Gastrocnemius medialis (tissue), 4 donors: Measurements from ENCODE around the gene AADACL4. TPM values are rescaled to one million over a fixed set of nuclear protein-coding genes. Genes with fewer than 3 reads are reported as not detected.

Experiments
- ATAC-seq, 2 donors: fragments of 150-250 bp; one replicate each; pipeline ENCODE4 v1.9.1; 2016
- DNase-seq, 2 donors: peaks; one replicate each; pipeline ENCODE4 v3.0.0-alpha.2; 2019
- H3K27ac ChIP-seq, 4 donors: fragments of 200-600 bp; sonication (generic); 1 replicate in 1 of 4; 2 replicates in 3 of 4; pipeline ENCODE4 v1.5.1; 2016 to 2018; ENCODE audit warnings: mild to moderate bottlenecking in 2 of 4, moderate library complexity in 1 of 4
- H3K27me3 ChIP-seq, 3 donors: fragments of 200-600 bp; sonication (generic) in 2 of 3; 1 replicate in 1 of 3; 2 replicates in 2 of 3; pipeline versions ENCODE4 v1.5.1 to v1.6.0; 2016 to 2019; ENCODE audit warnings: mild to moderate bottlenecking in 1 of 3, moderate library complexity in 1 of 3
- H3K36me3 ChIP-seq, 2 donors: fragments of 200-600 bp; sonication (generic) in 1 of 2; one replicate each; pipeline ENCODE4 v1.5.1; 2017 to 2018
- H3K4me1 ChIP-seq, 2 donors: fragments of 200-600 bp; sonication (generic) in 1 of 2; one replicate each; pipeline ENCODE4 v1.5.1; 2016 to 2017; ENCODE audit warnings: mild to moderate bottlenecking in 2 of 2
- H3K4me3 ChIP-seq, 4 donors: fragments of 200-600 bp; sonication (generic) in 3 of 4; 1 replicate in 1 of 4; 2 replicates in 3 of 4; pipeline ENCODE4 v1.5.1; 2016 to 2019; ENCODE audit warnings: mild to moderate bottlenecking in 2 of 4
- H3K9me3 ChIP-seq, 3 donors: fragments of 200-600 bp; sonication (generic) in 2 of 3; 1 replicate in 1 of 3; 2 replicates in 2 of 3; pipeline ENCODE4 v1.5.1; 2016 to 2019
- POLR2A ChIP-seq, 2 donors: fragments of 450-650 bp; IDR thresholded peaks; one replicate each; pipeline ENCODE4 v1.6.1; 2017; ENCODE audit warnings: antibody characterized with exemption in 2 of 2, mild to moderate bottlenecking in 2 of 2, moderate library complexity in 2 of 2
- in situ Hi-C, 4 donors: fragments of 200-750 bp; cut with MboI; loops; one replicate each; pipeline versions ENCODE4 v1.15.0 to v1.8.0; 2017; ENCODE audit warnings: low sequenced_read_pairs in 4 of 4
- intact Hi-C: fragments of 100-400 bp; cut with DNase I; formaldehyde crosslinking; loops from one replicate; pipeline ENCODE4 v1.15.1; 2023; ENCODE audit warnings: low total_unique reads
- total RNA-seq, 4 donors: library from RNA; depleted of rRNA; stranded (reverse); fragments of >200 nt; gene quantifications; one replicate each; pipeline versions ENCODE4 v1.1.0 to v1.2.3, GENCODE V29; 2016
- TF ChIP-seq, protein P1 (sequence below), 5 experiments: fragments of 450-650 bp in 3 of 5; fragments of 200-600 bp in 2 of 5; sonication (generic) in 2 of 5; IDR thresholded peaks in 4 of 5; conservative IDR thresholded peaks in 1 of 5; 1 replicate in 4 of 5; 2 replicates in 1 of 5; pipeline ENCODE4 v1.5.1; 2016 to 2019; ENCODE audit warnings: antibody characterized with exemption in 5 of 5, mild to moderate bottlenecking in 3 of 5, moderate library complexity in 3 of 5

Gene AADACL4
- total RNA-seq, 4 donors from 2014 or later, result not detected

DNA sequence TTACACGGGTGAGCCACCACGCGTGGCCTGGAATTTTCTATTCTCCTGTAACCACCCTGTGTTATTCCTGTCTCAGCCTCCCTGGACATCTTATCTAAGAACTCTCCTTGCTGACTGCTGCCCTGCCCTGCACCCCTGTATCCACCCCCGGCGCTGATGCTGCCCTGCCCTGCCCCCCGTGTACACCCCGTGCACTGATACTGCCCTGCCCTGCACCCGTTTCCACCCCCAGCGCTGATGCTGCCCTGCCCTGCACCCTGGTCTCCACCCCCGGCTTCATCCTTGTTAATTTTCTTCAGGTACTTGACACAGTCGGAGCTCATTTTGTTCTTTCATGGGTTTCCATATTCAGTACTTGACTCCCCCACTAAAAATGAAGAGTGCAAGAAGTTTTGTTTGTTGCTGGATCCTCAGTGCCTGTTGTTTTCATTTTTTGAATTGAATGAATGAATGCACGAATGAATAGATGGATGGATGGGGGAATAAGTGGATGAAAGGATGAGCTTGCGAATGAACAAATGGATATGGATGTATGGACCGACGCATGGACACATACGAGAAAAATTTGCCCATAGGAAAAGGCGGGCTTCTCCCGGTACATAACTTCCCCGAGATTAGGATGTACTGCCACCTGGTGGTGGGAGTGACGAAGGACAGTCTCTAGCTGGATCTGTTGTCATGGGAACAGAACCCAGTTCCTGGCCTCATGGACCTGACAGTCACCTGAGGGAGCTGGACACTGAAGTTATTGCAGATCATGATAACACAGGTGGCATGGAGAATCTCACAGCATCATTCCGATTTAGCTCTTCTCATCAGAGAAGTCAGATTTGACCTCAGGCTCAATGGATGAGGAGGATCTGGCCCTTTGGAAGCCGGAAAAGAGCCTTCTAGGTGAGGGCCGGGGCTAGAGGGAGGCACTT is 14.9 kb downstream of the AADACL4 start:
- in situ Hi-C loops, result loop anchor here in 2 of 4 donors (5.0 to 10.0 kb wide), 2 partner anchors 341 to 344 kb away; no protein-coding TSS in a partner anchor
- TF ChIP-seq POLR2A (IDR thresholded peaks at IDR 0.05), result no peak
- TF ChIP-seq, protein P1, sequence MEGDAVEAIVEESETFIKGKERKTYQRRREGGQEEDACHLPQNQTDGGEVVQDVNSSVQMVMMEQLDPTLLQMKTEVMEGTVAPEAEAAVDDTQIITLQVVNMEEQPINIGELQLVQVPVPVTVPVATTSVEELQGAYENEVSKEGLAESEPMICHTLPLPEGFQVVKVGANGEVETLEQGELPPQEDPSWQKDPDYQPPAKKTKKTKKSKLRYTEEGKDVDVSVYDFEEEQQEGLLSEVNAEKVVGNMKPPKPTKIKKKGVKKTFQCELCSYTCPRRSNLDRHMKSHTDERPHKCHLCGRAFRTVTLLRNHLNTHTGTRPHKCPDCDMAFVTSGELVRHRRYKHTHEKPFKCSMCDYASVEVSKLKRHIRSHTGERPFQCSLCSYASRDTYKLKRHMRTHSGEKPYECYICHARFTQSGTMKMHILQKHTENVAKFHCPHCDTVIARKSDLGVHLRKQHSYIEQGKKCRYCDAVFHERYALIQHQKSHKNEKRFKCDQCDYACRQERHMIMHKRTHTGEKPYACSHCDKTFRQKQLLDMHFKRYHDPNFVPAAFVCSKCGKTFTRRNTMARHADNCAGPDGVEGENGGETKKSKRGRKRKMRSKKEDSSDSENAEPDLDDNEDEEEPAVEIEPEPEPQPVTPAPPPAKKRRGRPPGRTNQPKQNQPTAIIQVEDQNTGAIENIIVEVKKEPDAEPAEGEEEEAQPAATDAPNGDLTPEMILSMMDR (IDR thresholded peaks at IDR 0.05 in 4 of 5, conservative IDR thresholded peaks at IDR 0.05 in 1 of 5), result peak; percentile 89 to 96 (median 95)
- Histone ChIP-seq H3K27me3 (no peaks in the 10 kb centered on the region), H3K27ac (no peak overlapping the region), H3K4me3 (no peak overlapping the region), H3K9me3 (no peaks in the 10 kb centered on the region), H3K36me3 (no peaks in the 10 kb centered on the region), H3K4me1 (peaks cover 0 to 2% of the 10 kb centered on the region in 2 donors)
- intact Hi-C loops, result loop anchor here (1.0 to 2.0 kb wide), 3 partner anchors 40 to 386 kb away; partner anchors contain the start of gene DHRS3
- peak; percentile 32 to 68 for DNase-seq
- ATAC-seq, result peak; percentile 79 to 90

DNA sequence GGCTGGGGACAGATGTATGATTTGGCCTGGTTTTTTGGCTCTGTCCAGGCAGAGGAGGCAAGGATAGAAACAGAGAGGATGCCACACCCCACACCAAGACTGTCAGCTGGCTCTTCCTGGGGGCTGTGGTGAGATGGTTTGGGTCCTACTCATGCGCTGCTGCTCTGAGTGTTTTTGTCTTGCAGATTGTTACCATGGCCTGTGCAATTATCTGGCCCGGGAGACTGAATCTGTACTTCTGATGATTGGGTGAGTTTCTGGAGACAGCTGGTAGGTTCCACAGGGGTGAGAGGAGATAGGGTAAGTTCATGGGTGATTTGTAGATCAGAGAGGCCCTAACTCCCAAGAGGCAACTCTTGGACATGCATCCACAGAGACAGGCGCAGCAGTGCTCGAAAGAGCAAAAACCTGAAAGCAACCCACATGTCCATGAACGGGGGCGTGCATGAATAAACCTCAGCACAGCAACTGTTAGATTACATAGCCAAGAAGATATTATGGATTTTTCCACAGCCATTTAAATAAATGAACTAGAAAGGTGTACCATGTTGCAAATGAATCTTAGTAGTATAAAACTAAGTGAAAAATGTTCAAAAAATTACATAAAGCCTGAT is 17.8 kb downstream of the AADACL4 start:
- intact Hi-C loops (no loop called here), in situ Hi-C loops (loop anchor here in 1 of 4 donors (10.0 kb wide), 1 partner anchor 347 kb away; no protein-coding TSS in a partner anchor)
- Histone ChIP-seq H3K4me1 (peaks cover 0 to 2% of the 10 kb centered on the region in 2 donors), H3K27me3 (no peaks in the 10 kb centered on the region), H3K36me3 (no peaks in the 10 kb centered on the region), H3K27ac (no peak overlapping the region), H3K9me3 (no peaks in the 10 kb centered on the region), H3K4me3 (no peak overlapping the region)
- ATAC-seq (no peak), DNase-seq (no peak)
- TF ChIP-seq, protein P1 (IDR thresholded peaks at IDR 0.05 in 4 of 5, conservative IDR thresholded peaks at IDR 0.05 in 1 of 5), result no peak
- TF ChIP-seq POLR2A (IDR thresholded peaks at IDR 0.05), result no peak

DNA sequence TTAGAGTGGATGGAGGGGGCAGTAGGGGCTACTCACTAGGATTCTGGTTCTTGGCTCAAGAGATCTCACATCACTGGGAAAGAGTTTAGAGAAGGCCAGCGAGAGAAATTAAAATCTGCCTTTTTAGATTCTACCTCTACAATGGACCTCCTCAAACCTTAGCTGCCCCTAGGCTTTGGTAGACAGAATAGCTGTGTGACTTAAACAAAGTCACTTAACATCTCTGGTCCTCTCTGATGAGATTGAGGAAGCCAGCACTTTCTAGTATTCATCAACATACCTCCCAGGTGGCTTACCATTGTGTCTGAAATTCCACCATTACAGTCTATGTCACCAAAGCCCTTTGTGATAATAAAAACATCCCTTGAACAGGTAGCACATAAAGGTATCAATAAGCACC is 18.7 kb downstream of the AADACL4 start:
- H3K4me3 ChIP-seq, result no peak overlapping the region
- no peaks in the 10 kb centered on the region for H3K9me3 ChIP-seq
- no peak overlapping the region for H3K27ac ChIP-seq
- H3K27me3 ChIP-seq, result no peaks in the 10 kb centered on the region
- ATAC-seq (no peak), DNase-seq (no peak)
- H3K4me1 ChIP-seq, result peaks cover under 1 to 6% of the 10 kb centered on the region in 2 donors
- TF ChIP-seq, protein P1 (IDR thresholded peaks at IDR 0.05 in 4 of 5, conservative IDR thresholded peaks at IDR 0.05 in 1 of 5), result no peak
- TF ChIP-seq POLR2A (IDR thresholded peaks at IDR 0.05), result no peak
- in situ Hi-C loops, result loop anchor here in 1 of 4 donors (10.0 kb wide), 1 partner anchor 348 kb away; no protein-coding TSS in a partner anchor
- intact Hi-C loops, result no loop called here
- no peaks in the 10 kb centered on the region for H3K36me3 ChIP-seq

DNA sequence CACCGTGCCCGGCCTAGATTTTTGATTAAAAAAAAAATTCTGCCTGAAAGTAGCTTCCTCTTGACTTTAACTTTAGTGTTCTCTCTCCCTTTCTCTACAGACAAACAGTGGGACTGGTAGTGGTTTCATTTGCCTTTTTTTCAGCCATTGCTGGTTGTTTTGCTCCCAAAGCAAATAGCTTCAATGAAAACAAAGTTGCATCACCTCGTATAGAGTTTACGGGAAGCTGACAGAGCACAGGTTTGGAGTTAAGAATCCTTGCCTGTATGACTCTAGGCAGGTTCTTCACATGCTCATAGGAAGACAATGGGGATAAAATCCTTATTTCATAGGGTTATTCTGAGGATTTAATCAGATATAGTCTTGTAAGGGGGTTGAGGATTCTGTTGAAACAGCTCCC is 21.6 kb downstream of the AADACL4 start:
- Histone ChIP-seq H3K27ac (no peak overlapping the region), H3K27me3 (no peaks in the 10 kb centered on the region), H3K9me3 (no peaks in the 10 kb centered on the region), H3K4me3 (no peak overlapping the region), H3K4me1 (peaks cover 21 to 22% of the 10 kb centered on the region in 2 donors), H3K36me3 (no peaks in the 10 kb centered on the region)
- in situ Hi-C loops (loop anchor here in 1 of 4 donors (10.0 kb wide), 1 partner anchor 351 kb away; no protein-coding TSS in a partner anchor), intact Hi-C loops (loop anchor here (5.0 kb wide), 3 partner anchors 213 to 673 kb away; partner anchors contain the start of gene VPS13D)
- no peak for DNase-seq
- no peak for ATAC-seq
- TF ChIP-seq POLR2A (IDR thresholded peaks at IDR 0.05), result no peak
- TF ChIP-seq, protein P1 (IDR thresholded peaks at IDR 0.05 in 4 of 5, conservative IDR thresholded peaks at IDR 0.05 in 1 of 5), result no peak
